Peyer's patch (tissue), 4 donors: ENCODE measurements around the gene ZNF680. TPM values are rescaled to one million over a fixed set of nuclear protein-coding genes. Genes with fewer than 3 reads are reported as not detected.

ENCODE experiments used
- DNase-seq, 3 donors: peaks; one replicate each; pipeline ENCODE4 v3.0.0-alpha.2; 2017 to 2019
- H3K27ac ChIP-seq, 4 donors: fragments of 200-600 bp; sonication (generic); one replicate each; pipeline ENCODE4 v1.5.1; 2016 to 2019
- H3K27me3 ChIP-seq, 2 donors: fragments of 200-600 bp; sonication (generic); one replicate each; pipeline ENCODE4 v1.5.1; 2019
- H3K36me3 ChIP-seq, 3 donors: fragments of 200-600 bp; sonication (generic); one replicate each; pipeline ENCODE4 v1.5.1; 2016 to 2019
- H3K4me1 ChIP-seq, 4 donors: fragments of 200-600 bp; sonication (generic); one replicate each; pipeline ENCODE4 v1.5.1; 2016 to 2019
- H3K4me3 ChIP-seq, 4 donors: fragments of 200-600 bp; sonication (generic); 1 replicate in 3 of 4; 2 replicates in 1 of 4; pipeline ENCODE4 v1.5.1; 2016 to 2019; ENCODE audit warnings: mild to moderate bottlenecking in 1 of 4
- H3K9me3 ChIP-seq, 4 donors: fragments of 200-600 bp; sonication (generic); one replicate each; pipeline ENCODE4 v1.5.1; 2016 to 2019; ENCODE audit warnings: mild to moderate bottlenecking in 1 of 4
- CTCF ChIP-seq, 6 experiments: fragments of 450-650 bp in 4 of 6; fragments of 200-600 bp in 2 of 6; sonication (generic) in 1 of 6; IDR thresholded peaks; one replicate each; pipeline ENCODE4 v1.5.1; 2017 to 2019; ENCODE audit warnings: antibody characterized with exemption in 6 of 6, mild to moderate bottlenecking in 3 of 6, moderate library complexity in 1 of 6
- POLR2A ChIP-seq, 2 donors: fragments of 450-650 bp; IDR thresholded peaks; one replicate each; pipeline ENCODE4 v1.5.1; 2017; ENCODE audit warnings: antibody characterized with exemption in 2 of 2, mild to moderate bottlenecking in 2 of 2, moderate library complexity in 2 of 2
- total RNA-seq, 4 donors: library from RNA; depleted of rRNA; stranded (reverse); fragments of >200 nt; gene quantifications; one replicate each; pipeline ENCODE4 v1.1.0, GENCODE V29; 2016

The ZNF680 gene
- total RNA-seq, 4 donors from 2014 or later = 3.3 to 26.4 (median 11.5) TPM

- H3K4me1 ChIP-seq = no peaks in the 10 kb centered on the region
- H3K36me3 ChIP-seq = no peaks in the 10 kb centered on the region
- no peak for DNase-seq
- no peaks in the 10 kb centered on the region for H3K27me3 ChIP-seq
- TF ChIP-seq CTCF (IDR thresholded peaks at IDR 0.05) (no peak), POLR2A (IDR thresholded peaks at IDR 0.05) (no peak)
- H3K9me3 ChIP-seq = peaks cover 0 to 41% (median 0%) of the 10 kb centered on the region in 4 donors
- no peak overlapping the region for H3K4me3 ChIP-seq
- H3K27ac ChIP-seq = no peak overlapping the region
Measured at GRCh38 chr7:64504581-64505120, 58.2 kb downstream of the ZNF680 start.

- Histone ChIP-seq H3K36me3 (no peaks in the 10 kb centered on the region), H3K4me1 (no peaks in the 10 kb centered on the region), H3K9me3 (peaks cover 0 to 21% (median 3%) of the 10 kb centered on the region in 4 donors)
Measured at GRCh38 chr7:64498270-64498669, 64.6 kb downstream of the ZNF680 start.

GRCh38 chr7:64494912-64495461 lies 67.9 kb downstream of the ZNF680 start:
- Histone ChIP-seq H3K4me1 (no peaks in the 10 kb centered on the region), H3K4me3 (no peak overlapping the region), H3K27me3 (no peaks in the 10 kb centered on the region), H3K36me3 (no peaks in the 10 kb centered on the region), H3K27ac (no peak overlapping the region), H3K9me3 (peaks cover 0 to 14% (median 3%) of the 10 kb centered on the region in 4 donors)
- no peak for DNase-seq
- no peak for TF ChIP-seq POLR2A (IDR thresholded peaks at IDR 0.05)

More at GRCh38 chr7:64498270-64498669, 64.6 kb downstream of the ZNF680 start:
- Histone ChIP-seq H3K4me3 (no peak overlapping the region), H3K27me3 (no peaks in the 10 kb centered on the region), H3K27ac (no peak overlapping the region)
- TF ChIP-seq CTCF (IDR thresholded peaks at IDR 0.05) (no peak), POLR2A (IDR thresholded peaks at IDR 0.05) (no peak)
- no peak for DNase-seq

- Histone ChIP-seq H3K27ac (no peak overlapping the region), H3K4me3 (no peak overlapping the region), H3K27me3 (no peaks in the 10 kb centered on the region), H3K9me3 (peaks cover 0 to 5% (median 0%) of the 10 kb centered on the region in 4 donors), H3K4me1 (no peaks in the 10 kb centered on the region), H3K36me3 (no peaks in the 10 kb centered on the region)
- DNase-seq = no peak
- TF ChIP-seq CTCF (IDR thresholded peaks at IDR 0.05) = no peak
- no peak for TF ChIP-seq POLR2A (IDR thresholded peaks at IDR 0.05)
Measured at GRCh38 chr7:64485623-64486022, 77.2 kb downstream of the ZNF680 start.

Other genes with a start within 250 kb of the ZNF680 start
- 10 to 100 TPM in 2 of 4 donors, 1 to 10 TPM in 2; 4.6 to 27.2 (median 9.6) TPM for gene ZNF736, start 249.1 kb downstream of the ZNF680 start, total RNA-seq
- gene ZNF107, start 103.1 kb upstream of the ZNF680 start, total RNA-seq = 10 to 100 TPM in 1 of 4 donors, 1 to 10 TPM in 3; 3.6 to 61.9 (median 7.8) TPM
- gene ZNF138, start 231.4 kb upstream of the ZNF680 start, total RNA-seq = 10 to 100 TPM in 1 of 4 donors, 1 to 10 TPM in 3; 4.8 to 28.1 (median 7.3) TPM